GM10847 (cell line): ENCODE data around the gene CHRDL1.

Experiments
- POLR2A ChIP-seq: IDR thresholded peaks from 2 replicates; pipeline ENCODE4 v1.6.1; 2011; ENCODE audit not compliant: insufficient read length; ENCODE audit errors: extremely low read depth

Gene CHRDL1

DNA sequence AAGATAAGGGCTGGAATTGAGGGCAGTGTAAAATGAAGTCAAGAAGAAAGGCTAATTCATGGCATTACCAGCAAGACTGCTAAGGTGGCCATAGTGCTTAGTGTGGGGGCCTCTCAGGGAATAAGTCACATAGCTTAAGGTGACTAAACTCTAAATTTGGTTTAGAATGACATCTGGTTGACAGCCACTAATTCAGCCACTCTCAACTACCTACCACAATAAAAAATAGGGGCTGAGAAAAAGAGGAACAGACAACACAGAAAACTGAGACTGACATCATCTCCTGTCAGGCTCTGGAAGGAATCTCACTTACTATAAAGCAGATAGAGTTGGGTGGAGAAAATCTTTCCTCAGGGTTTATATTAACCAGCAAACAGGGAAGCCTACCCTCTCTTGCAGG is 96.9 kb downstream of the CHRDL1 start:
- TF ChIP-seq POLR2A = no peak

GRCh38 chrX:110692866-110693265 is 102.8 kb downstream of the CHRDL1 start:
- no peak for TF ChIP-seq POLR2A

- no peak for TF ChIP-seq POLR2A
Observed at GRCh38 chrX:110691446-110691845, 104.2 kb downstream of the CHRDL1 start.

DNA sequence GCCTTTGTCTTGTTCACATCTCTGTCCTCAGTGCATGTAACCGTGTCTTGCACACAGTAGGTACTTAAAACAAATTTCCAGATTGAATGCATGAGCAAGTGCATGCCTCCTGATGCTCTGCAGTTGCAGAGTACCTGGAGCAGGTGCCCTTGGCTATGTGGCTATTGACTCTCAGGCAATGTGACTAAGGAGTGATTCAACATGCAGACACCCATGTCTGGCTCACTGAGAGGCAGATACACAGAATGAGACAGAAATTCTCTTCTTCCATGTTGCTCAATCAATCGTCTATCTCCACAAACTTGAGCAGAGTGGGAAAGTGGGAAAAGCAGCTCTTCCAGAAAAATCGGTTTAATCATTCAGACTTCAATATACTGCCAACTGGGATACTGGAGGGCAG is 111.0 kb downstream of the CHRDL1 start:
- no peak for TF ChIP-seq POLR2A

DNA sequence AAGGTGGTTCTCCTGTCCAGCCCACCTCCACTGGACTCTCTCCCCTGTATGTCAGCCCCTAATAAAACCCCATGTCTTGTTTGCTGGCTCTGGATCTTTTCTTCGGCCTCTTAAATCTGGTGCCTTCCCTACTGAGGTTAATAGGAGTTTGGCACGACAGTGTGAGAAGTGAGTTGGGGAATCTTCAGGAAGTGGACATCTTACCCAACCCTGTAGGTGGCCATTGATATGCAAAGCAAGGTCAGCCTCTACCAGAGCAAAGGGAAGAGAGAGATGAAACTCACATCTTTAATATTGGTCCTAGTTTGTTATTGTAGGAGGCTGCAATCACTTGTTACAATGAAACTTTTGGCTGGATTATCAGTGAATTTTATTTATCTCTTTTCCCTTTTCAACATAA is 111.7 kb downstream of the CHRDL1 start:
- no peak for TF ChIP-seq POLR2A

DNA sequence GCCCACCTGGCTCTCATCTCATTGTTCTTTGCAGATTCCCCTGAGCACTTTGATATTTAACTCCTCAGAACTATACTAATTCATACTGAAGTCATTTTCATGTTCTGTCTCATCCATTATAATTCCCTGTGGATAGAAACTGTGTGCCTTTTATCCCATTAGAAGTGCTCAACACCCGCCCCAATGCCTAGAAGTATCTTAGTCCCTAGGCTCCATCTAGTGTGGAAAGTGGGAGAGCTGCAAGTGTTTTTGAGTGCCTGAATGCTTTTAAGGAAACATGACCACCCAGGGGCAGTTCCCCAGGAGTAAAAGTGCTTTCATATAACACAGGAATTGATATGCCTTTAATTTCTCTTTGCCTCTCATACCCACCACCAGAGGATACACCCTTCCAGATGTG is 117.0 kb downstream of the CHRDL1 start:
- TF ChIP-seq POLR2A = no peak

- TF ChIP-seq POLR2A = no peak
Observed at GRCh38 chrX:110675886-110676285, 119.7 kb downstream of the CHRDL1 start.

GRCh38 chrX:110671068-110671803 is 124.4 kb downstream of the CHRDL1 start:
- no peak for TF ChIP-seq POLR2A

GRCh38 chrX:110669572-110669971 is 126.0 kb downstream of the CHRDL1 start:
- TF ChIP-seq POLR2A = no peak

- TF ChIP-seq POLR2A = no peak
Observed at GRCh38 chrX:110667706-110668105, 127.9 kb downstream of the CHRDL1 start.

DNA sequence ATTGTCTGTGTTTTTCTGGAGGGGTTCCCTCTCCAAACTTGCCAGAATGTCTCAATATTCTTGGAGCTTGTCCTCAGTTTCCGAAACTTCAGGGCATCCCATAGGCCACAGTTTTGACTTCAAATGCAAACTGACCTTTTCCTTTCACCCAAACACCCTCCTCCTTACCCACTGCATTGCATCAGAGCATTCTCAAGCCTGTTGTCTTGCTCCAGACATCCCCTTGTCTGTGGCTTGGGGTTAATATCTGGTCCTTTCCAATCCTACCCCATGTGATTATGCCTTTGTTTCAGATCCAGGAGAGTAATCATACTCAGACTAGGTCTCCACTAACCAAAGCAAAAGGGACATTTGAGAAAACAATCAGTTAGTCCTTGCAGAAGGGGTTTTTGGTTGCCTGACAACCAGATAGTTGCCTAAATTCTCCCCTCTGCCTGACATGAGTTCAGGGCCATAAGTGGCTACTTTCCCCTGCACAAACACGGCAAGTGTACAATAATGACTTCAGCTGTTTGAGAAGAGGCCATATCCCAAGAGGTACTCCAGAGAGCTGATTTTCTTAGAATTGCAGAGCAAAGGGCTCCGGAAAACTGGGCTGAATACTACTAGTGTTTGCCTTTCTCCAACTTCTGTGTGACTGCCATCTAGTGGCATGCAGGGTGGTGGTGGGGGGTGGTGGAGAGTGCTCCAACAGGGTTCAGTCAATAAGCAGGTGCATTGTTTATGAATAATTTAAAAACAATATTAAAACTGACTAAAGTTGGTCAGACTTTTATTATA is 130.2 kb downstream of the CHRDL1 start:
- TF ChIP-seq POLR2A = no peak

- TF ChIP-seq POLR2A = no peak
Observed at GRCh38 chrX:110657073-110657472, 138.5 kb downstream of the CHRDL1 start.

DNA sequence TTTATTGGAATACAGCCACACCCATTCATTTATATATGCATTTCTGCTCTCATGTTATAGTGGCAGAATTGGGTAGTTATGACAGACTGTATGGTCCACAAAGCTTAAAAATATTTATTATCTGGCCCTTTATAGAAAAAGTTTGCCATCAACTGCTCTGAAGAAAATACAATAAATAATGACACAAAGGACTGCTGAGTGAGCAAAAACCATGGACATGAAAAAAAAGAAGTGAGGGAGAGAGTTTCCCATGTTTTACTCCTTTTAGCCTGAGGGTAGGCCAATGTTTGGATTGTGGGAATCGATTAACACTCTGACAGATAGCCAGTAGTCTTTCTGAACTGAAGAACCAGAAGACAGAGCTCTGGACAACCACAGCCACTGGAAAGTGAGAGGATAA is 149.2 kb downstream of the CHRDL1 start:
- no peak for TF ChIP-seq POLR2A
